ENCODE measurements around the gene ZHX3.

The ZHX3 gene

GRCh38 chr20:41152108-41152757 is 165.3 kb downstream of the ZHX3 start:
- H3K4me3 ChIP-seq (ENCODE audit: low read length) = no peak overlapping the region
- no peak for DNase-seq (ENCODE audit: low read depth, low spot score)

- no peak for DNase-seq (ENCODE audit: low read depth, low spot score)
- no peak overlapping the region for H3K4me3 ChIP-seq (ENCODE audit: low read length)
These were observed 166.2 kb downstream of the ZHX3 start for GRCh38 chr20:41151134-41151869.

DNA sequence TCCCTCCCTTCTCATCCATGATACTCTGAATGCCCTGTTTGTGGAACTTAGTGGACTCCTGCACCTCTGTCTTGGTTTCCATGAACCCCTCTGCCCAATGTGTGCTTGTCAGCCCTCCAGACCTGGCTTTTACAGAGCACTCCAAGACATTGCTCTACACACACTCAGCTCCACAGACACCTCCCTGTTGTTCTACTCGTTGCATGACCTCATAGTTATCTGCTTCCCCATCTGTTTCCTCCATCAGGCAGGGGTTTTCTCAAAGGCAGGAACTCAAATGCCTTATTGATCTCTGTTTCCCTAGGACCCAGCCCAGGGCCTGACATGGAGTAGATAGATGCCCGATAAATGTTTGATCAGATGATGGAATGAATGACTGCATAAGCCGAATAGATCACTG is 166.9 kb downstream of the ZHX3 start:
- peak; percentile 77 for DNase-seq (ENCODE audit: low read depth, low spot score)
- no peak overlapping the region for H3K4me3 ChIP-seq (ENCODE audit: low read length)

DNA sequence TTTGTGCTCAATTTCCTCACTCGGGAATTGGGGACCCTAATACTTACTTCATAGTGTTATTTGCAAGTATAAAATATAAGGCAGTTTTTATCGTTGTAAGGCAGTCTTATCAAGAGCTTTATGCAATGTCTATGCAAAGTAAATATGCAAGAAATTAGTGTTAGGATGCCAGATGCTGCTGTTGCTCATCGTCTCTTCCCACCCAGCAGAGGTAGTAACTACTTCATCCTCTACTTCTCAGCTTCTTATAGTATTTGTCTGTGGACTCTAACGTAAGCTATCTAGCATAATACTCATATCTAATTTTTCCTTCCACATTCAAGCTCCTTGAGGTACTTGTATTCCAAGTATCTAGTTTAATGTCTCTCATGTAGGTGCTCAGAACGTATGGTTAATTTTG is 168.6 kb downstream of the ZHX3 start:
- no peak for DNase-seq (ENCODE audit: low read depth, low spot score)
- H3K4me3 ChIP-seq (ENCODE audit: low read length) = no peak overlapping the region

DNA sequence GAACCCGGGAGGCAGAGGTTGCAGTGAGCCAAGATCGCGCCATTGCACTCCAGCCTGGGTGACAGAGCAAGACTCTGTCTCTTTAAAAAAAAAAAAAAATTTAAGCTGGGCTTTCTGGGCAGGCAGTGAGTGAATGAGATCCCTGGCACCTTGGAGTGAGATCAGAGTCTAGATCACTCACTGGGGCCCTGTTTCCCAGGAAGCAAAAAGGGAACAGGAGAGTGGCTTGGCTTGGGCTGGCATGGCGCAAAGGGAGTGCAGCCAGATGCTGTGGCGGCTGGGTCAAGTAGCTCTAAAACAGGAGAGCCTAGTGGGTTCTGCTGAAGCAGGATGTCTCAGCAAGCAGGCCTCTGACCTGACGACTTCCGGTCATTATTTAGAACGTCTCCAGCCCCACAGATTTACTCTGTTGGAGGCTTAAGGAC is 169.8 kb downstream of the ZHX3 start:
- no peak for DNase-seq (ENCODE audit: low read depth, low spot score)
- no peak overlapping the region for H3K4me3 ChIP-seq (ENCODE audit: low read length)

- H3K4me3 ChIP-seq (ENCODE audit: low read length) = no peak overlapping the region
- no peak for DNase-seq (ENCODE audit: low read depth, low spot score)
These were observed 171.5 kb downstream of the ZHX3 start for GRCh38 chr20:41145821-41146620.

DNA sequence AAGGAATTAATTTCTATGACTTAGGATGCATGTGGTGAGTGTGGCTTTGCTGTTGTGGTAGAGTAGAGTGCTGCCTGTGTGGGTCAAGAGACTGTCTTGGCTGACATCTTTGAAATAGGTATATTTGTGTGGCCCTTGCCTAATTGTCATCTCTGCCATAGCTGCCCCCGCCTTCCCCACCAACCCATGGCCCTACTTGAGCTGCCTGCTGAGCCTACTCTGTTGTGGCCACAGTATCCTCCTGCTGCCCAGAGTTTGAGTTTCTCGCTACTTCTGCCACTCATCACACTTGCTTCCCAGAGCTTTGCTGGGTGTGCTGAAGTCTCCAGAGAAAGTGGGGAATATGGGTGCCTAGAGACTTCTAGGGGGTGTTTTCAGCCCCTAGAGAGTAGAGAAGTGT is 172.2 kb downstream of the ZHX3 start:
- DNase-seq (ENCODE audit: low read depth, low spot score) = no peak
- H3K4me3 ChIP-seq (ENCODE audit: low read length) = no peak overlapping the region

DNA sequence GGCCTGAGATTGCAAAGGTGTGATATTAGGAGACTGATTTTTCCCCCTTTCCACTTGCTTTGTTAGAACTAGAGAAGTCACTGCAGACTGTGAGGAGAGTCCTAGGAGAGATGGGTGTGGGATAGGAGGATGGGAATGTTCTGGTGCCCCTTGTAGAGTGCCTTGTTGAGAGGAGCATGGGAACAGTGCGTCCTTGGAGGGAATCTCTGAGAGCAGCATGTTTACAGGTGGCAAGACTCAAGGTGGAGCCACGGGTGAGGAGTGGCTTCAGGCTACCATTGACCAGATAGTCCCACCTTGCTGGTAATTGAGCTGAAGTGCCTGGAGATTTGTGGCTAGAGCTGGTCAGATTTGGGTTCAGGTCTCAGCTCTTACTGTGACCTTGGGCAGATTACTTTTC is 174.2 kb downstream of the ZHX3 start:
- H3K4me3 ChIP-seq (ENCODE audit: low read length) = peak overlapping the region; percentile 30
- no peak for DNase-seq (ENCODE audit: low read depth, low spot score)

DNA sequence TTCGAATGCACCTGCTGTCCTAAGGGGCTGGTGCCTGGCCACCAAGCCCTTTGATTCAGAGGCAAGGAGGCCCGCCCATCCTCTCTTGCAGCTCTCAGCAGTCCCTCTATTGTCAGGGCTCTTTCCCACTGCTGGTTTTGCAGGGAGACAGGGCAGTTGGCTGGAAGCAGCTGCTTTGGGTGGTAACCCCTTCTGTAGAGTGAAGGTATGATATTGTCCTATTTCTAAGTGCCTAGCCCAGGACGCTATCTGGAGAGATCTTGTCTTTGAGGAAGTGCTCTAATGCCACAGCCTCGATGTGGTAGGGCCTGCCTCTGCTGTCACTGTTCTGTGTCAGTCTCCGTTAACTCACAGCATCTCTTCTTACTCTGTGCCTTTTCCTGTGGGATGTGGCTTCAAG is 174.6 kb downstream of the ZHX3 start:
- peak overlapping the region; percentile 30 for H3K4me3 ChIP-seq (ENCODE audit: low read length)
- peak; percentile 90 for DNase-seq (ENCODE audit: low read depth, low spot score)

DNA sequence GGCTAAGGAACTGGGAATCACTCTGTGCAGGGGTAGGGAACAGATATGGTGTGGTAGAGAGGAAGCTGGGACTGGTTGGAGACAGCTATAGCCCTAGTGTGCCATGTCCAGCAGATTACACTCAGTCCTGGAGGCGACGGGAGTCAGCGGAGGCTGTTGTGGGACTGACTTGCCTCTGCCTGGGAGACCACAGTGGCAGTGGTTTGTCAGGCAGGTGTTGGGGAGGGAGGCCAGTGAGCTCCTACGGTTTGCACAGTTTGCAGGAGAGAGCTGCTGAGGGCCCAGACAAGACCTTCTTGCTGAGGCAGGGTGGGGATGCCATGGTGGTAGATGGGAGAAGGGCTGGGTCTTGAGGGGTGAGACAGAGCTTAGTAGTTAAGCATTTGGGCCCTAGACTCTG is 175.3 kb downstream of the ZHX3 start:
- peak; percentile 44 for DNase-seq (ENCODE audit: low read depth, low spot score)
- H3K4me3 ChIP-seq (ENCODE audit: low read length) = peak overlapping the region; percentile 30

DNA sequence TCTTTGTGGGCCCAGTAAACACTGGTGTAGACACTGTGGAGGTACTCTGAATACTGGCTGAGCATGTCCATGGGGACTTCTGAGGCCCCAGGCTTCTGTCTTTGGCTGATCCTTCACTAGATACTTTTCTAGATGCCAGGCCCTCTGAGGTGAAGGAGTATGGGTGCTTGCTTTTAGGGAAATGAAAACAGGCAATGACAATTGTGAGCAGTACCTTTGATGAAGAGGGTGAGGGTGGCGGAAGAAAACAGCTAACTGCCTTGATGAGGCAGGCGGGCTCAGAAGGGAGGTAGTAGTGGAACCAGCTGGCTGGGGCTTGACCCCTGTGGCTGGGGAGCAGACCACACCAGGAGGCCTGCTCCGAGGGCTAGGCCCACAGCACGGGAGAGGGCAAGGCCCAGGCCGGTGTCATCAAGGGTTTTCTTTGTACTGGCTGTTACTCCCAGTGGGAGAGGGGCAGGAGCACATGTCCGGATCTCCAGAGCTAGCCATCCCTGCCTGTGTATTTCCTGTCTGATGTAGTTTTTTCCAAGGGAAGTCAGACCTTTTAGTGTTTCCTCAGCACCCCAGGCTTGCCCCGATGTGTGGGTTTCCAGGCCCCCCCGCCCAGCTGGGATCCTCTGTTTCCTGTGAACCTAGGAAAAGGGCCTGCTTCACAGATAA is 176.2 kb downstream of the ZHX3 start:
- DNase-seq (ENCODE audit: low read depth, low spot score) = no peak
- H3K4me3 ChIP-seq (ENCODE audit: low read length) = peak overlapping the region; percentile 30

DNA sequence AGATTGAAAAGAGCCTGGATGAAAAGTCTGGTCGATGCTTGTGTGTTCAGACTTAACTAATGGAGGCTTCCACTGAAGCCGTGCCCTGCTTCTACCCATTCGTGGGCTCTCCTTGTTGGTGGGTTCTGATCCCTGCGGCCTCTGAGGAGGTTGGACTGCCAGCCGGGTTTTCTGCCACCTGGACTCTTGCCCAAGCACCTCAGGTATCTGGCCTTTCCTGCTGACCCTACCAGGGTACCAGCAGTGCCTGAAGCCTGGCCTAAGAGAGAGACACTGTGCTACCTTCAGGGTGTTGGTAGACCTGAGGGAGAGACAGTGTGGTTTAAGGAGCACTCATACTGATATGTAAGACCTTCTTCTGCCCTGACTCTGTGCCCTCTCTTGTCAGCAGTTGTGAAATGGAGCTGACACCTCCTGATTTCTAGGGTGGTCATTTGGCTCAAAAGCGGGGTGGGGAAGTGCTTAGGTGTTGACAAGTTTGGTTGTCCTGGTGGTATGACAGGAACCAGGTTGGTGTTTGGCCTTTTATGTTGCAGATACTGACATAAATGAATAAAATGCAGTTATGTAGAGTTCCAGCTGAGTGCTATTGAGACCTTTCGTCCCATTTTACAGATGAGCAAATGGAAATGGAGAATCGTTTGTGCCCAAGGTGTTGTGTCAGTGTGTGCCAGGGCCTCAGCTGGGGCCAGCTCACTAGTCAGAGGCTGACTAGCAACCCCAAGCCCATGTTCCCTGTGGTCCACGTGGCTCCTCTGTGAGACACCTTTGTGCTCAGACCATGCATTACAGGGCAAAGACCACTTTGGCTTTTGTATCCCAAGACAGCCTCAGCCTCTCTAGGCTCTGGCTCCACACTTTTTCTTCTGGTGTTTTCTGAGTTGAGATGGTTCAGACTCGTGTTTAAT is 177.1 kb downstream of the ZHX3 start:
- H3K4me3 ChIP-seq (ENCODE audit: low read length) = peak overlapping the region; percentile 87
- DNase-seq (ENCODE audit: low read depth, low spot score) = no peak

DNA sequence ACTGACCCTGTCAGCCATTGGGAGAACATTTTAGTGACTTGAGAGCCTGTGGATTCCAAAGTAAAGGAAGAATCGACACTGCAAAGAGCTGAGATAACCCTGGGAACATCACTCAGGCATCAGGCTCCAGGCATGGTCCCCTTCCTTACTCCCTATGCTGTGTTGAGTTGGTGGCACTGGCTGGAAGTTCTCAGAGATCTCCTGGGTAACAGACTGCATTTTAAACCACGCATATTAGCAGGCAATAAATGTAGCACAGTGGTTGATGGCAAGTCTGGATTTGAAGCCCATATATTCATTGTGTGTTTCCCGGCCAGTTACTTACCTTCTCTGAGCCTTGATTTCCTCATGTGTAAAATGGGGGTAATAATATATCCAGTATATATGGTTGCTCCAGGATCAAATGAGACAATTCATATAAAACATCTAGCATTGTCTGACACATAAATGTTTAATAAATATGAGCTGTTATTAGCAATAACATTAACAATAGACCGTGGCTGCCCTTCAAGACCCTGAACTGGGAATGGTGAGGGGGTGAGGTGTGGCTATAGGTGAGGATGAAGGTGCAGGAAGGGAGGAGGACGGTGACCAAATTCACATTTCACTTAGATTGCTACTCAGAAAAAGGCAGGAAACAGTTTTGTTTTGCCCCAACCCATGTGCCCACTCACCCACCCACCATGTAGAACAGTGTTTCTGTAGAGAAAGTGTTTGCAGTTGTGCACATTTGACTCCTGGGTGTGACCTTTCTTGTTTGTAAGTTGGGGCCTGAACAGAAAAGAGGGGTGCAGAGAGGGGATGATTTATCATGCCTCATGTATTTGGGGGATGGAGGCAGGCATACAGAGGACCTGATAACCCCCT is 178.1 kb downstream of the ZHX3 start:
- no peak for DNase-seq (ENCODE audit: low read depth, low spot score)
- H3K4me3 ChIP-seq (ENCODE audit: low read length) = peak overlapping the region; percentile 87

DNA sequence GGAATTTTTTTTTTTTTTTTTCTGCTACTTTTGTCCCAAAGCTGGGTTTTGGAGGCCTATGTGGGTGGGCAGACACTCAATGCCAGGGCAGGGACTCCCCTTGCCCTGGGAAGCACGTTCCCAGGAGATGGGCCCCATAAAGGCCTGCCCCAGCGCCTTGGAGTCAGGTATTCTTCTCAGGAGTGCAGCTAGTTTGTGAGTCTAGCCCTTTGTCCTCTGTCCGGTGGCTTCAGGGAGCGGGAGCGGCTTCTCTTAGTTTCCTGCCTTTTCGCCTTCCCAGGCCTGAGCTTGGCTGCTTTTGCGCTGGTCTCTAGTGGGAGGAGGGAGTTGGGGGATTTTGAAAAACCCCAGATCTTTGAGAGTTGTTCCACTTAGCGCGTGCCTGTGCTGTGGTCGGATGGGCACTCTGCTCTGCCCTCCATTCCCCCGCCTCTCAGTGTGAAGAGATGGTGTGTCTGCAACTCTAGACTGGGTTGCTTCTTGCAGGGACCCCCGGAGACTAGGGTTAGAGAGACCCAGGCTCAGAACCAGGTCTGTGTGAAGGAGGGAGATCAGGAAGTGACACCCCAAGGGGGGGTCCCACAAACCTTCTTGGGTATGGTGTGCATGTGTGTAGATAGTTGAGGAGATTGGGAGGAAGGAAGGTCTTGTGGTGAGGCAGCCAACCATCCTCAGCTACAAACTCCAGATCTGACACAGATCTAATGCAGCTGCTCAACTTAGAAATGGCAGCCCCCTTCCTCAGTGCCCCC is 178.9 kb downstream of the ZHX3 start:
- DNase-seq (ENCODE audit: low read depth, low spot score) = peak; percentile 91
- H3K4me3 ChIP-seq (ENCODE audit: low read length) = peak overlapping the region; percentile 87

GRCh38 chr20:41137614-41138474 is 179.7 kb downstream of the ZHX3 start:
- H3K4me3 ChIP-seq (ENCODE audit: low read length) = peak overlapping the region; percentile 87
- peak; percentile 71 for DNase-seq (ENCODE audit: low read depth, low spot score)

All from Jurkat, Clone E6-1 (cell line).